Coronary artery (tissue), 2 donors: ENCODE measurements around the gene CTPS1.

Experiments used
- DNase-seq: peaks from one replicate; pipeline ENCODE4 v3.0.0-alpha.2; 2017; ENCODE audit warnings: low spot score
- H3K27ac ChIP-seq, 2 donors: fragments of 200-600 bp; sonication (generic); one replicate each; pipeline ENCODE4 v1.5.1; 2016 to 2019
- H3K4me3 ChIP-seq: fragments of 200-600 bp; sonication (generic); 2 replicates; pipeline ENCODE4 v1.5.1; 2016; ENCODE audit warnings: mild to moderate bottlenecking, moderate library complexity
- TF ChIP-seq, protein P1 (sequence below): fragments of 200-600 bp; sonication (generic); IDR thresholded peaks from one replicate; pipeline ENCODE4 v1.5.1; 2019; ENCODE audit warnings: antibody characterized with exemption

CTPS1 gene

DNA sequence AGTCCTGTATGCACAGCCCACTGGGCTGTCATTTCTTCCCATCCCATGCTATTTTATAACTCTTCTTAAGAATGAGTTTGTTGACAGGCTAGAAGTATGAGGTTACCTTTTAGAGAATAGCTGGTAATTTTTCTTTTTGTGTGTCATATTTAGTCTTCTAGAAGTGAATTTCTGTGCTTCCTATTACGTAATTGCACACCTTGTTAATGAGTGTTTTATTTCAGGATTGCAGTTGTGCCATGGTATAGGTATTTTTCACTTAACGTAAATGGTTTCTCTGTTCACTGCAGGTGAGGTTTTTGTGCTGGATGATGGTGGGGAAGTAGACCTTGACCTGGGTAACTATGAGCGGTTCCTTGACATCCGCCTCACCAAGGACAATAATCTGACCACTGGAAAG, 5.0 kb downstream of the CTPS1 start:
- Histone ChIP-seq H3K27ac (peak overlapping the region in 1 of 2 donors; percentile 86), H3K4me3 (peak overlapping the region; percentile 32)
- DNase-seq, result no peak

DNA sequence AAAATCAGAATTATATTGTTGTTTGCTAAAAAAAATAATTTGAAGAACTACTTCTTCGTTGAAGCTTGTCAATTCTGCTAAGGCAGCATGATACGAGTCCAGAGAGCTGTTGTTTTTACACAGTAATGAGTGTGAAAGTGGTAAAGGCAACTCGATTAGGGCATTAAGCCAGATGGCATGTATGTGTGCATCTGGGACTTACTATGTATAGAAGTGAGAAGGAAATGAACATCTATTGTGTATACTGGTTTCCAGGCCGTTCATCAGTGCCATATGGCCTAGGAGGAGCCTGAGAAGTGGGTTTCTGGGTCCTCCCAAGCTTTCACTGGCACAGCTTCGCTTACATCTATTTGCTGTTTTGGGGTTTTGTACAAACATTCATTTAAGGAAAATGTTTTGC, 5.7 kb downstream of the CTPS1 start:
- H3K27ac ChIP-seq, result peak overlapping the region; percentile 29 to 77
- DNase-seq, result no peak
- H3K4me3 ChIP-seq, result peak overlapping the region; percentile 43
- TF ChIP-seq, protein P1, sequence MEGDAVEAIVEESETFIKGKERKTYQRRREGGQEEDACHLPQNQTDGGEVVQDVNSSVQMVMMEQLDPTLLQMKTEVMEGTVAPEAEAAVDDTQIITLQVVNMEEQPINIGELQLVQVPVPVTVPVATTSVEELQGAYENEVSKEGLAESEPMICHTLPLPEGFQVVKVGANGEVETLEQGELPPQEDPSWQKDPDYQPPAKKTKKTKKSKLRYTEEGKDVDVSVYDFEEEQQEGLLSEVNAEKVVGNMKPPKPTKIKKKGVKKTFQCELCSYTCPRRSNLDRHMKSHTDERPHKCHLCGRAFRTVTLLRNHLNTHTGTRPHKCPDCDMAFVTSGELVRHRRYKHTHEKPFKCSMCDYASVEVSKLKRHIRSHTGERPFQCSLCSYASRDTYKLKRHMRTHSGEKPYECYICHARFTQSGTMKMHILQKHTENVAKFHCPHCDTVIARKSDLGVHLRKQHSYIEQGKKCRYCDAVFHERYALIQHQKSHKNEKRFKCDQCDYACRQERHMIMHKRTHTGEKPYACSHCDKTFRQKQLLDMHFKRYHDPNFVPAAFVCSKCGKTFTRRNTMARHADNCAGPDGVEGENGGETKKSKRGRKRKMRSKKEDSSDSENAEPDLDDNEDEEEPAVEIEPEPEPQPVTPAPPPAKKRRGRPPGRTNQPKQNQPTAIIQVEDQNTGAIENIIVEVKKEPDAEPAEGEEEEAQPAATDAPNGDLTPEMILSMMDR, result no peak

More for the DNA sequence above, 5.0 kb downstream of the CTPS1 start:
- TF ChIP-seq, protein P1, result no peak

GRCh38 chr1:40985875-40986274, 6.4 kb downstream of the CTPS1 start:
- TF ChIP-seq, protein P1, result no peak
- Histone ChIP-seq H3K4me3 (peak overlapping the region; percentile 43), H3K27ac (peak overlapping the region; percentile 29 to 77)
- no peak for DNase-seq

DNA sequence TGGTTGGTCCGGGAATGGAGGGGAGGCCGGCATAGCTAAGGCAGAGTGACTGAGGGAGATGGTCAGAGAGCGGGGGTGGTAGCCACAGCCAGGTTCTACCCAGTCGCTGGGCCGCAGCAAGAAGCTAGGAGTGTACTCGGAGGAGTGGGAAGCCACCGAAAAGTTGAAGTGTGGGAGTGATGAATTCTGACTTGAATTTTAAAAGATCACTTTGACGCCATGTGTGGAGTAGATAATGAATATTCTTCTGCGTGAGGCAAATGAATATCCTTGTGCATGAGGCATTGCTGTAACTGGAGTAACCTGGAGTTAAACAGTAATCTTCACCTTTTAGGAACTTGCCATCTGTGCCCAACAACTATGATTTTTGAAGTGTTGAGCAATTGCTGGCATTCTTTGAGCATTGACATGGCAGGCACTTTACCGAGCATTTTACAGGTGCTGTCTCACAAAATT, 6.9 kb downstream of the CTPS1 start:
- DNase-seq, result no peak
- H3K27ac ChIP-seq, result peak overlapping the region; percentile 50 to 77
- H3K4me3 ChIP-seq, result peak overlapping the region; percentile 43
- TF ChIP-seq, protein P1, result no peak

DNA sequence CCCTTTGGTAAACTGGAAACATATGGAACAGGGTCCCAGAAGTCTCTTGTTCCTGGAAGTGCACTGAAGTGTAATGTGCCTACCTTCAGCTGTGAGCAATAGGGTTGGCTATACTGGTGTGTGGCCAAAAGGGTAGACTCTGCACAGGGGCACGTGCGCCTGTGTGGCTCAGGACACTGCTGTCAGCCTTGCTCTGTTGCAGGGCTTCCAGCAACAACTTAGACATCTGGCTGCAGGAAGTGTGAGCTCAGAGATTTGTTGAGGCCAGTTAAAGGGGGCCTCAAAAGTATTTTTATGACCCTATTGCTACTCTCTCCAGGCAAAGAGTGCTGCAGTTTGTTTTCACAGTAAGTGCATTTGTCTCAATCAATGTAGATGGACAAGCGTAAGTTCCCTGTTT, 7.5 kb downstream of the CTPS1 start:
- peak overlapping the region; percentile 50 to 77 for H3K27ac ChIP-seq
- TF ChIP-seq, protein P1, result no peak
- peak overlapping the region; percentile 14 for H3K4me3 ChIP-seq
- DNase-seq, result no peak

- TF ChIP-seq, protein P1, result no peak
- Histone ChIP-seq H3K27ac (peak overlapping the region; percentile 50 to 77), H3K4me3 (no peak overlapping the region)
- DNase-seq, result no peak
These were observed 8.2 kb downstream of the CTPS1 start for GRCh38 chr1:40987439-40988276.

DNA sequence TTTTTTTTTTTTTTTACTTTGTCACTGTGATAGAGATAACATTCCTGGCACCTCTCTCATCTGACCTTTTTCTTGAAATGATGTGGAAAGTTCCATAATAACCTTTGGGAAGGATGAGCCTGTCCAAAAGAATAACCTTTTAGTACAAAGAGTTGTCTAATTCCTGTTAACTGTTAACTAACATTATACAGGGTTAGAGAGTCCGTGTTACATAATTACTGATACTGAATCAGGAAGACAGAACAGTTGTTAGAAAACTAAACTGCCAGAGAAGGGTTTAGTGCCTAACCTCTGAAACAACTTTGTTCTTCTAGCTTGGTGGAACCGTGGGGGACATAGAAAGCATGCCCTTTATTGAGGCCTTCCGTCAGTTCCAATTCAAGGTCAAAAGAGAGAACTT, 8.8 kb downstream of the CTPS1 start:
- no peak overlapping the region for H3K4me3 ChIP-seq
- TF ChIP-seq, protein P1, result no peak
- H3K27ac ChIP-seq, result peak overlapping the region in 1 of 2 donors; percentile 50
- DNase-seq, result no peak
